MM.1S (cell line): Measurements from ENCODE around the gene MALRD1.

Experiments used
- DNase-seq: peaks from one replicate; pipeline ENCODE4 v3.0.0-alpha.2; 2015
- H2AFZ ChIP-seq: fragments of 300-600 bp; sonication (generic); 2 replicates; pipeline ENCODE4 v1.6.0; 2016; ENCODE audit warnings: antibody characterized with exemption, low read length
- H3F3A ChIP-seq: fragments of 300-600 bp; sonication (generic); 2 replicates; pipeline ENCODE4 v1.6.1; 2016; ENCODE audit warnings: mild to moderate bottlenecking, antibody characterized with exemption, low read length, moderate library complexity, mixed read lengths; ENCODE audit not compliant: insufficient read depth
- H3K27ac ChIP-seq: fragments of 300-600 bp; sonication (generic); 2 replicates; pipeline ENCODE4 v1.5.1; 2016; ENCODE audit warnings: mild to moderate bottlenecking, low read length
- H3K27me3 ChIP-seq: fragments of 300-600 bp; sonication (generic); replicated peaks from 2 replicates; pipeline ENCODE4 v1.6.0; 2016; ENCODE audit warnings: low read length; ENCODE audit not compliant: insufficient read depth
- H3K36me3 ChIP-seq: fragments of 300-600 bp; sonication (generic); replicated peaks from 2 replicates; pipeline ENCODE4 v1.6.1; 2016; ENCODE audit warnings: mild to moderate bottlenecking, low read length, mixed read lengths; ENCODE audit not compliant: insufficient read depth
- H3K4me1 ChIP-seq: fragments of 300-600 bp; sonication (generic); 2 replicates; pipeline ENCODE4 v1.6.1; 2016; ENCODE audit warnings: low read length, mixed read lengths
- H3K4me2 ChIP-seq: fragments of 300-600 bp; sonication (generic); 2 replicates; pipeline ENCODE4 v1.6.0; 2016; ENCODE audit warnings: low read depth, low read length
- H3K4me3 ChIP-seq: fragments of 300-600 bp; sonication (generic); 2 replicates; pipeline ENCODE4 v1.5.1; 2016; ENCODE audit warnings: low read length, mixed read lengths
- H3K79me2 ChIP-seq: fragments of 300-600 bp; sonication (generic); 2 replicates; pipeline ENCODE4 v1.6.1; 2016; ENCODE audit warnings: mixed run types, low read length, mixed read lengths
- H3K9ac ChIP-seq: fragments of 300-600 bp; sonication (generic); 2 replicates; pipeline ENCODE4 v1.6.1; 2016; ENCODE audit warnings: low read length, mixed read lengths
- H3K9me2 ChIP-seq: fragments of 300-600 bp; sonication (generic); replicated peaks from 2 replicates; pipeline ENCODE4 v1.6.1; 2016; ENCODE audit warnings: mild to moderate bottlenecking, low read length, mixed read lengths; ENCODE audit not compliant: insufficient read depth
- H3K9me3 ChIP-seq: fragments of 300-600 bp; sonication (generic); replicated peaks from 2 replicates; pipeline ENCODE4 v1.6.1; 2016; ENCODE audit warnings: mild to moderate bottlenecking, low read length, mixed read lengths; ENCODE audit not compliant: insufficient read depth
- H4K20me1 ChIP-seq: fragments of 300-600 bp; sonication (generic); 2 replicates; pipeline ENCODE4 v1.6.1; 2016; ENCODE audit warnings: mild to moderate bottlenecking, low read length, moderate library complexity, mixed read lengths; ENCODE audit not compliant: insufficient read depth
- EZH2 ChIP-seq: fragments of 300-600 bp; sonication (generic); optimal IDR thresholded peaks from 2 replicates; pipeline ENCODE3; 2017; ENCODE audit warnings: low read depth, mild to moderate bottlenecking, antibody characterized with exemption, low read length, mixed read lengths
- EZH2phosphoT487 ChIP-seq: fragments of 300-600 bp; sonication (generic); IDR thresholded peaks from 2 replicates; pipeline ENCODE4 v1.6.1; 2018; ENCODE audit warnings: antibody characterized with exemption, low read length
- TF ChIP-seq, protein P1 (sequence below): fragments of 300-600 bp; sonication (generic); IDR thresholded peaks from 2 replicates; pipeline ENCODE4 v1.5.1; 2016; ENCODE audit warnings: antibody characterized with exemption, low read length, mixed read lengths

The MALRD1 gene

GRCh38 chr10:19054289-19054835, 5.8 kb downstream of the MALRD1 start:
- Histone ChIP-seq H3K79me2 (no peaks in the 10 kb centered on the region), H3K4me2 (no peak overlapping the region), H3F3A (no peaks in the 10 kb centered on the region), H4K20me1 (no peaks in the 10 kb centered on the region), H2AFZ (no peak overlapping the region), H3K4me1 (no peaks in the 10 kb centered on the region), H3K27ac (no peak overlapping the region), H3K9ac (no peak overlapping the region), H3K9me2 (no peaks in the 10 kb centered on the region), H3K27me3 (no peaks in the 10 kb centered on the region), H3K9me3 (no peaks in the 10 kb centered on the region), H3K4me3 (no peak overlapping the region), H3K36me3 (no peaks in the 10 kb centered on the region)
- no peak for DNase-seq
- TF ChIP-seq EZH2 (no peak), EZH2phosphoT487 (no peak)
- TF ChIP-seq, protein P1, sequence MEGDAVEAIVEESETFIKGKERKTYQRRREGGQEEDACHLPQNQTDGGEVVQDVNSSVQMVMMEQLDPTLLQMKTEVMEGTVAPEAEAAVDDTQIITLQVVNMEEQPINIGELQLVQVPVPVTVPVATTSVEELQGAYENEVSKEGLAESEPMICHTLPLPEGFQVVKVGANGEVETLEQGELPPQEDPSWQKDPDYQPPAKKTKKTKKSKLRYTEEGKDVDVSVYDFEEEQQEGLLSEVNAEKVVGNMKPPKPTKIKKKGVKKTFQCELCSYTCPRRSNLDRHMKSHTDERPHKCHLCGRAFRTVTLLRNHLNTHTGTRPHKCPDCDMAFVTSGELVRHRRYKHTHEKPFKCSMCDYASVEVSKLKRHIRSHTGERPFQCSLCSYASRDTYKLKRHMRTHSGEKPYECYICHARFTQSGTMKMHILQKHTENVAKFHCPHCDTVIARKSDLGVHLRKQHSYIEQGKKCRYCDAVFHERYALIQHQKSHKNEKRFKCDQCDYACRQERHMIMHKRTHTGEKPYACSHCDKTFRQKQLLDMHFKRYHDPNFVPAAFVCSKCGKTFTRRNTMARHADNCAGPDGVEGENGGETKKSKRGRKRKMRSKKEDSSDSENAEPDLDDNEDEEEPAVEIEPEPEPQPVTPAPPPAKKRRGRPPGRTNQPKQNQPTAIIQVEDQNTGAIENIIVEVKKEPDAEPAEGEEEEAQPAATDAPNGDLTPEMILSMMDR = no peak

GRCh38 chr10:19058046-19058445, 9.4 kb downstream of the MALRD1 start:
- Histone ChIP-seq H3K9me3 (no peaks in the 10 kb centered on the region), H3K4me2 (no peak overlapping the region), H3K79me2 (no peaks in the 10 kb centered on the region), H3F3A (no peaks in the 10 kb centered on the region), H3K4me1 (no peaks in the 10 kb centered on the region), H3K36me3 (no peaks in the 10 kb centered on the region), H3K4me3 (no peak overlapping the region), H4K20me1 (no peaks in the 10 kb centered on the region), H3K9me2 (no peaks in the 10 kb centered on the region), H3K27me3 (no peaks in the 10 kb centered on the region), H3K27ac (no peak overlapping the region), H3K9ac (no peak overlapping the region), H2AFZ (no peak overlapping the region)
- TF ChIP-seq, protein P1 = no peak
- TF ChIP-seq EZH2 (no peak), EZH2phosphoT487 (no peak)
- DNase-seq = no peak

- no peaks in the 10 kb centered on the region for H3K9me3 ChIP-seq
- H3K9ac ChIP-seq = no peak overlapping the region
- no peak overlapping the region for H2AFZ ChIP-seq
- H3K27ac ChIP-seq = no peak overlapping the region
- H3K4me2 ChIP-seq = no peak overlapping the region
- no peaks in the 10 kb centered on the region for H3F3A ChIP-seq
- no peaks in the 10 kb centered on the region for H3K79me2 ChIP-seq
- no peaks in the 10 kb centered on the region for H3K27me3 ChIP-seq
- H3K9me2 ChIP-seq = no peaks in the 10 kb centered on the region
- H3K4me1 ChIP-seq = no peaks in the 10 kb centered on the region
- DNase-seq = no peak
- no peak overlapping the region for H3K4me3 ChIP-seq
- H4K20me1 ChIP-seq = no peaks in the 10 kb centered on the region
- TF ChIP-seq EZH2phosphoT487 = no peak
- TF ChIP-seq, protein P1 = no peak
- TF ChIP-seq EZH2 = no peak
- no peaks in the 10 kb centered on the region for H3K36me3 ChIP-seq
Measured at GRCh38 chr10:19063986-19064385, 15.4 kb downstream of the MALRD1 start.
